HEK293T (cell line): ENCODE measurements around the gene TRIM69.

Experiments
- BHLHE40 ChIP-seq: fragments of 450-650 bp; IDR thresholded peaks from 2 replicates; pipeline ENCODE4 v1.6.1; 2016; ENCODE audit warnings: mild to moderate bottlenecking, moderate library complexity, borderline replicate concordance
- FOXA1 ChIP-seq: fragments of 450-650 bp; IDR thresholded peaks from 2 replicates; pipeline ENCODE4 v1.6.1; 2016; ENCODE audit warnings: mild to moderate bottlenecking
- FOXM1 ChIP-seq: fragments of 450-650 bp; IDR thresholded peaks from 2 replicates; pipeline ENCODE4 v1.6.1; 2017; ENCODE audit warnings: mild to moderate bottlenecking, borderline replicate concordance
- NFRKB ChIP-seq: fragments of 450-650 bp; IDR thresholded peaks from 2 replicates; pipeline ENCODE4 v1.6.1; 2016; ENCODE audit warnings: mild to moderate bottlenecking, moderate library complexity
- SUZ12 ChIP-seq: fragments of 450-650 bp; IDR thresholded peaks from 2 replicates; pipeline ENCODE4 v1.6.1; 2016; ENCODE audit warnings: mild to moderate bottlenecking

DNA sequence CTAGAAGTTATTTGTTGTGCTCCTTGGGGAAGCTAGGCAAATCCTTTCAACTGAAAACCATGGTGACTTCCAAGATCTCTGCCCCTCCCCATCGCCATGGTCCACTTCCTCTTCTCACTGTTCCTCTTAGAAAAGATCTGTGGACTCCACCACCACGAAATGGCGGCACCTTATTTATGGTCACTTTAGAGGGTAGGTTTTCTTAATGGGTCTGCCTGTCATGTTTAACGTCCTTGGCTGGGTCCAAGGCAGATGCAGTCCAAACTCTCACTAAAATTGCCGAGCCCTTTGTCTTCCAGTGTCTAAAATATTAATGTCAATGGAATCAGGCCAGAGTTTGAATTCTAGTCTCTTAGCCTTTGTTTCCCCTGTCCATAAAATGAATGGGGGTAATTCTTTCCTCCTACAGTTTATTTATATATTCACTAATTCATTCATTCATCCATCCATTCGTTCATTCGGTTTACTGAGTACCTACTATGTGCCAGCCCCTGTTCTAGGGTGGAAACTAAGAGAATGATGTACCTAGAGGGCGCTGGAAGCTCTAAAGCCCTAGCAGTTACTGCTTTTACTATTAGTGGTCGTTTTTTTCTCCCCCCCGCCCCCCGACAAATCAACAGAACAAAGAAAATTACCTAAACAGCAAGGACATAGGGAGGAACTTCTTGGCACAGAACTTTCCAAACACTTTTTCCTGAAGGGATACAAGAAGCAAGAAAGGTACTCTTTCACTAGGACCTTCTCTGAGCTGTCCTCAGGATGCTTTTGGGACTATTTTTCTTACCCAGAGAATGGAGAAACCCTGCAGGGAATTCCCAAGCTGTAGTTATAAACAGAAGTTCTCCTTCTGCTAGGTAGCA, 25.9 kb upstream of the TRIM69 start:
- TF ChIP-seq FOXA1 = no peak
- no peak for TF ChIP-seq BHLHE40
- no peak for TF ChIP-seq NFRKB
- no peak for TF ChIP-seq FOXM1
- no peak for TF ChIP-seq SUZ12
